Activated CD4-positive, alpha-beta T cell treated with anti-CD3 and anti-CD28 coated beads, Interleukin-2, Interleukin-6, amounts not matched to agents 100 ng/mL and 50 ng/mL, durations not matched to agents 16 hours and 8 hours (primary cell): ENCODE data around the gene HADHB.

Experiments used
- DNase-seq: peaks from one replicate; pipeline ENCODE4 v3.0.0-alpha.2; 2020

The HADHB gene

DNA sequence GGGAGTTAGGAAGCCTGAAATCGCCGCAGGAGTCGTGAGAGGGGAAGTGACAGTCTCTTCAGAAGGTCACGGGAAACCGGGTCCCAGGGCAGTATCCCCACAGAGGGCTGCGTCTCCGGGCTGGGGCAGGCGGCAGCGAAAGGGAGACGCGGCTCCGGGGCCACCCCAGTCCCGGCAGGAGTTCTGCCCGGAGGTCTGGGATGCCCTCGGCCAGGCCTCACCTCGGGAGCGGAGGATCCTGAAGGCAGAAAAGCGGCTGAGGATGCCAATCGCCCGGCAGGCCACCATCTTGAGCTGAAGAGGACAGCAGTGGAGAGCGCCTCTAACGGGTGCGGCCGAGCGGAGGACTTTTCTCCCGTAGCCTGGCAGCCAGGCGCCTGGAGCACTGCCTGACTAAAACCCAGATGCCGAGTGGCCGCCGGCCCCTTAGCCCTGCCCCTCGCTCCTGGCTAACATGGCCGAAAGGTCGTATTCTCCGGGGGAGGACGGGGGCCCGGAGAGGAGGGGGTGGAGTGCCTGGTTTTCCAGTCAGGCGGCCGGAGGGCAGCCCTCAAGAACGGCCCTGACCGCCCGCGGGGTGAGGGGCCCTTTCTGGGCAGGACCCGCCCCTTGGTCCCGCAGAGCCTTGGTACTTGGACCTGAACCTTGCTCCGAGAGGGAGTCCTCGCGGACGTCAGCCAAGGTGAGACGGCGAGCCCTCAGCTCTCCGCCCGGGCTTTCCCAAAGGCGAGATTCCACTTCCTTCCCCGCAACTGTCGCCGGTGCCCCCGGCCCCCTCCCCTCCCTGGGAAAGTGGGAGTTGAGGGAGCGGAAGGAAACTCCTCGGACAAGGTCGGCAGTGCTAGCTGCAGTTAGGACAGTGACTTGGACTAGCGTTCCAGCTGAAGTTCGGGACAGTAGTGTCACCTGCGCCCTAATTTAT is at the start of gene HADHB, which contains the start of gene HADHA:
TSS of gene HADHB (plus strand) at position 631 of the 922 bp plus-strand sequence. CDS start 9,316 bp downstream, outside the sequence.
TSS of gene HADHA (minus strand) at position 324 of the 922 bp plus-strand sequence. CDS start at position 288, 36 bp downstream.
- peak; percentile 89 for DNase-seq

DNA sequence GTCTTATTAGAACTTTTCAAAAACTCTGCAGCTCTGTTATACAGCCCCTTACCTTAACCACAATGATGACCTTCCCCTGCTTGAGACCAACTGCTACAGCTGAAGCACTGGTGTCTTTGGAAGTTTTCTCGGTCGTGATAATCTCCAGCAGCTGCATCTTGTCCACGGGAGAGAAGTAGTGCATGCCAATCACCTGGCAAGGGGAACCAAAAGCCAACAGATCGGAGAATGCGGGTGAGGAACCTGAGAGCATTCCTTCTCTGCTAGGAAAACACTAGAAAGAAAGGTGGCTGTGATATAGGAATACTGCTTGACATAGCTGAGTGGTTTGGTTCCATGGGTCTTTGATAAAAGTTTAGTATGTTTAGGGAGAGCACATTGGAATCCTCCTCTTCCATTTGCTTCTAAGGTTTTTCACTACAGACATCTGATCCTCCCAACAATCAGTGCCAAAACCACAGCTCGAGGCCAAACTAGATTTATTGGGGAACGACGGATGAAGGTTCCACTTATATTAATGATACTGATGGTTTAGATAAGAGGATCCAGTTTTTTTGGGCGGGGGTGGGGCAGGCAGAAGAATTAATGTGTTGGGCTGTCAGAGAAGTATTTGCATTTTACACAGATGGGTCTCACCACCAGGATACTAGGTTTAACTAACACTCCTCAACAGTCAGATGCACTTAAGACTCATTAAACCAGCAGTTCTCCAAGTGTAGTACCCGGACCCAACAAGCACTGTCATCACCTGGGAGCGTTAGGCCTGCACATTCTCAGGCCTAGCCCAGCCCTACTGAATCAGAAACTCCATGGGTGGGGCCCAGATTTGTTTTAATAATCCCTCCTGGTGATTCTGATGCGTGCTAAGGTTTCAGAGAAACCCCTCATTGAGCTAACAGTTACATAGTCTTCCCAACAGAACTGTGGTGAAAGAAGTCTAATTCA is 49.4 kb upstream of the HADHB start:
- DNase-seq: no peak

DNA sequence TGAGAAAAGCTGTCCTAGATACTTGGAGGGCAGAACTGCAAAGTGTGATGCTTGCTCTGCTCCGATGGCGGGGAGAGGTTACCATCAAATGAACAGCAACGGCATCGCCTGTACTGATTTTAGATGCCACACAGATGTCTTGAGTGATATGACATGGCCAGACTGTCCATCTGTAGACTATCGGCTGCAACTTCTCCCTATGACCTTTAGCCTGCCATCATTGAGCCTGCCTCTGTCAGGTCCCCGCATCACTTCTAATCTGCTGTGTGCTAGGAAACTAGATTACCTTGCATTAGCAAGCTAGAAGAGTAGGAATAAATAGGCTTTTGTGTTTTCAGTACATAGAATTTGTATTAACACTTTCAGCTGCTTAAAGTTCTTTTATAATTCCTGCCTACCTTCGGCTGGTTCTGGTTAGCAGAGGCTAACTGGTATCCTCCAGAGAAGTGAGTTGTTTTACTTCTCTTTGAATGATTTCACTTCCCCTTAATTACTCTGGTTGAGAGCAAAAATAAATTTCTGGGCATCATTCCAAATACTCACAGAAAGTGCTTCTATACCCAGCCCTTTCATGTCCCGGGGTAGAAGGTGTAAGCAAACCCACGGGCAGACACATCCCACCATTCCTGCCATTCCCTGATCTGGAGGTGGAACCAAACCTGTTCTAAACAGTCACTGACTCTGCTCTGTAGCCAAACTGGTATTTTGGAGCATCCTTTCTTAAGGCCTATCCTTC is 47.9 kb upstream of the HADHB start:
- no peak for DNase-seq

DNA sequence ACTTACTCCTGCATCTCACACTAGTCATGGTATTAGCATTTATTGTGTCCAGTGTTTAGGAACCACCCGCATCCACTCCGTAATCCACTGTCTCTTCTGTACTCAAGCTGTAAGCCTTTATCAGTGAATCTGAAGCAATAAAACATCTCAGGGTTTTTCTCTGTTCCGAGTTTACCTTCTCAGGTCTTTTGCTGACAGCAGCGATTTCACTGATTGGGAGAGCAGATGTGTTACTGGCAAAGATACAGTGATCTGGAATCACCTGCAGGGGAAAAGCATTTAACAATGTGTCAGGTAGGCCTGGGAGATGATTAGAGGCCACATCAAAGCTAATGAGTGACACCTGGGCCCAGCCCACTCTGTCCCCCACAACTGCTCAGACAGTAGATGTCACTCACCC is 47.2 kb upstream of the HADHB start:
- DNase-seq: no peak

DNA sequence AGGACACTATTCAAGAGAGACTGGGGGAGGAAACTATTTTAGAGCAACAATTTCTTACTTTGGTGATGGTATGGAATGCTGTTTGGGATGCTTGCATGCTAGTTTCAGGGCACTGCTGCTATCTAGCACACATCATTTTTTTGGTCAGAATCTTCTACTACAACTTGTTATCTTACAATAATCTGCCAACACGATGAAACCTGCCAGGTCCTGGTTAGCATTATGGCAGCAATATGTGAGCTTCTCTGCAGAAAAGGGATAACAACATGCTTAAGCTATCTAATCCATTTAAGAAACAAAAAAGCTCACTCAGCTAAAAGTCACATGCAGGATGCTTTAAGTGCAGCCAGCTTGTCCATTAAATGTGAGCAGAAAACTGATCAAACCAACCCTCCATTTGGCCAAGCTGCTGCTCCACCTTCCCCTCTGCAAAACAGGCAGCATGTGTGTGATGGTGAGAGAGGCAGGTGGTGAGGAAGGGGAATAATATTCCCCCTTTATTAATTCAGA is 41.7 kb upstream of the HADHB start:
- no peak for DNase-seq

DNA sequence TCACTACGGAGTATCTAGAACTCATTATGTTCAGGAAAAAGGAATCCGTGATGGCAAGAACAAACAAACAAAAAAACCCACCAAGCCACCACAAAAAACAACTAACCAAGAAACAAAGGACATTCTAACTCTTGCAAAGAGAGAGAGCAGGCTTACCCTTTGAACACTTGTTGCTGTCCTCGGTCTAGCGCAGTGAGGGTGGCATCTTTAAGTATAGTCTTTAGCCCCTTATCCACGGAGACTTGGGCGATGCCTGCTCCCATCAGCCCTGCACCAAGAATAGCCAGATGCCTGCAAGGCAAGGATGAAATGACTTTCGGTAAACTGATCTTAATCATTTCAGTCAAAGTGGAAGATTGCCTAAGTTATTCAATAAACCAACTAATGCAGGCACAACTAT is 40.8 kb upstream of the HADHB start:
- no peak for DNase-seq

DNA sequence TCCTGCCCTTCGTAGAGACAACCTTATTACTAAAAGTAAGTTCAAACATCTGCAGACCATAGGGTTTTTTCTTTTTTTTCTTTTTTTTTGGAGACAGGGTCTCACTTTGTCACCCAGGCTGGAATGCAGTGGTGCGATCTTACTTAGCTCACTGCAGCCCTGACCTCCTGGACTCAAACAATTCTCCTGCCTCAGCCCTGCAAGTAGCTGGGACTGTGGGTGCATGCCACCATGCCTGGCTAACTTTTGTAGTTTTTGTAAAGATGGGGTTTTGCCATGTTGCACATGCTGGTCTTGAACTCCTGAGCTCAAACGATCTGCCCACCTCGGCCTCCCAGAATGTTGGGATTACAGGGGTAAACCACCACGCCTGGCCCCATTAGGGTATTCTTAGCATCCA is 32.7 kb upstream of the HADHB start:
- no peak for DNase-seq

DNA sequence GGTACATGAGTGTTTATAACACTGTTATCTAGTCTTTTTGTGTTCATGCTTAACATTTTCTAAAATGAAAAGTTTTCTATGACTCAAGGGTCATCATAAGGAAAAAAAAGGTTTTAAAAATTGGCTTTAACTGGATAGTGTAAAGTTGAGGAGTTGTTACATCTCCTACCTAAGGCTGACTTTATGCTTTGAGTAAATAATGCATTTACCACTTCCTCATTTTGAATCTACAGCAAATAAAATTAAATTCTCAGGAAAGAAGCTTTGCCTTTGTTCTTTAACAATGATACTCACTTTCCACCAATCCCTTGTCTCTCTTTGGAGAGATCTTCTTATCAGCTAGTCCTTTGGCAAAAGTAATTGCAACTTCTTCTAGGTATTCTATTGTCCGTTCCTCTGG is 30.0 kb upstream of the HADHB start:
- DNase-seq: no peak

DNA sequence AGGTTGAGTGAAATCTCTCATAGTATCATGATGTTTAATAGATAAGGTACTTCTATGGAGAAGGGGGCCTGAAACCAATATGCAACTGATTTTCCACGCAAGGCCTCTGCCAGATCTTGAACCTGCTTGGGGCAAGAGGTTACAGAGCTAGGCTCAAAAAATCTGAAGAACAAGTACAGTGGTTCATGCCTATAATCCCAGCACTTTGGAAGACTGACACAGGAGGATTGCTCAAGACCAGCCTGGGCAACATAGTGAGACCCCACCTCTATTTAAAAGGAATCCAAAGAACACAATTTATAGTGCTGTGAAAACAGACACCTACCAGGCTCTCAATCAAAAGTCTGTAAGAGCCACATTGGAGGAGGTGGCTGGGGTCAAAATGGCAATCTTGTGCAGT is 28.9 kb upstream of the HADHB start:
- DNase-seq: no peak

DNA sequence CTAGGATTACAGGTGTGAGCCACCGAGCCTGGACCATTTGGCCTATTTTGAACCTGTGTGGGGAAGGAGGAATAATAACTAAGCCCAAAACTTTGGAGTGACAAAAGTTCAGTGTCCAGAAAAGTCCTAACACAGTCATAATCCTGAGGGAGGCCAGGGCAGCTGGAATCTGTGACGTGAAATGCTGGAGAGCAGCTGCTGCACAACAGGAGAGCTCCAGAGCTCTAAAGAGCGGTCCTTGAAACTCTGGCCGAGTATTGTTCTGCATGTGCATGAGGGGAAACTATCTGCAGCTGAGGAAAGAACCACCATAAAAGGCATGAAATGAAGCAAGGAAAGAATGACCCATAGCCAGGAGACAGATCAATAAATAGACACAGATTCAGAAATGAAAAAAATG is 28.2 kb upstream of the HADHB start:
- DNase-seq: no peak

DNA sequence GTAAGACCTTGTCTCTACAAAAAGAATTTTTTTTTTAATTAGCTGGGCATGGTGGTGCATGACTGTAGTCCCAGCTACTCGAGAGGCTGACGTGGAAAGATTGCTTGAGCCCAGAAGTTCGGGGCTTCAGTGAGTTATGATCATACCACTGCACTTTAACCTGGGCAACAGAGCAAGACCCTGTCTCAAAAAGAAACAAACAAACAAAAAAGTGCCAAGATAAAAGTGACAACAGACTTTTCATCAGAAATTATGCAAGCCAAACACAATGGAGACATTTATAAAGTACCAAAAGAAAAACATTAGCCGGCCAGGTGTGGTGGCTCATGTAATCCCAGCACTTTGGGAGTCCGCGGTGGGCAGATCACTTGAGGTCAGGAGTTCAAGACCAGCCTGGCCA is 27.0 kb upstream of the HADHB start:
- DNase-seq: no peak

DNA sequence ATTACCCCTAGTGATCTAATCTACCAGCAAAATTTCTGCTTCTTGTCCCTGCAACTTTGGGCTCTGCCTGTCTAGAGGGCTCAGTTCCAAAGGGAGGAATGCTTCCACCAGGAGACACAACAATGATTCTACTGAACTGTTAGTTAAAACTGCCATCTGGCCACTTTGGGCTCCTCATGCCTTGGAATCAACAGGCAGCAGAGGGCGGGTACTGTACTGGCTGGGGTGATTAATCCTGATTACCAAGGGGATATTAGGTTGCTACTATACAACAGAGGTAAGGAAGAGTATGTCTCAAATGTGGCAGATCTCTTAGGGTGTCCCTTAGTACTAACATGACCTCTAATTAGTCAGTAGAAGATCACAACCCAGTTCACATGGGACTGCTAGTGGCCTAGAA is 21.7 kb upstream of the HADHB start:
- no peak for DNase-seq

DNA sequence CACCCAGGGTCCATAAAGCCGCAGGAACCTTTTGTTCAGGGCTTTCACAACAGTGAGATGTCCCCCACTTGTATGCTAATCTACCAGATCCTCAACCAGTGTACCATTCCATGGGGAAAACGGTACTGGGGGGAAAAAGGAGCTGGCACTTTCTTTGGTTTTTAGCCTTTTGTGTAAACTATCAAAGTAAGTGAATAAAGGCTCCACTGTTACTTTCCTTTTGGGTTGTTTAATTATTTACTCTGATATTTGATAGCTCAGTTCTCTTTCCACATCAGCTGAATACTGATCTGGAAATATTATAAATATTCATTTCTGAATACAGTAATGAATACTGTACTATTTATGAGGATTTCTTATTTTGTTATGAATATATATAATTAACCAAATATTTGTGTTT is 20.6 kb upstream of the HADHB start:
- DNase-seq: no peak

DNA sequence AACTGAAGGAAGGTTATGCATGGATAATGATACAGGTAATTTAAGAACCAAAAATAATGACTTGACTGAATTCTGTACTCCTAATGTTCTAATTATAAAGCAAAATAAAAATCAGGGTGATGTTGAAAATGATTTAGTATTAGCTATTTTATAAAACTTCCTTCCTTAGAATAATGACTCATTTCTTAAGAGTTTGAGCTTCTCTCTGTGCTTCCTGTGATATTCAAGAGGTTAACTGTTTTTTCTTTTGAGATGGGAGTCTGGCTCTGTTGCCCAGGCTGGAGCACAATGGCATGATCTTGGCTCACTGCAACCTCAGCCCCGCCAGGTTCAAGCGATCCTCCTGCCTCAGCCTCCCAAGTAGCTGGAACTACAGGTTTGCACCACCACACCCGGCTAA is 15.1 kb upstream of the HADHB start:
- no peak for DNase-seq

DNA sequence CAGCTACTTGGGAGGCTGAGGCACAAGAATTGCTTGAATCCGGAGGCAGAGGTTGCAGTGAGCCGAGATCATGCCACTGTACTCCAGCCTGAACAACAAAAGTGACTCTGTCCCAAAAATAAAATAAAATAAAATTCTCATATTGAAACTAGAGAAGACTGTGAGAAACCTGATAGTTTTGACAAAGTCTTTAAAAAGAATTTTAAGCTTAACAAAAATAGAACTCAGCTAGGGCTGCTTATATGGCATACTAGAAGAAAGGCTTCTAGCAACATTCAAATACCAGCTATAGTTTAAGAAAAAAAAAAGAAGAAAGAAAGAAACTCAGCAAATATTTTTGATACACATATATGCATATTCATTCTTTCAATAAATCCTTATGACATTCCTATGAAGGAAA is 13.9 kb upstream of the HADHB start:
- DNase-seq: no peak

DNA sequence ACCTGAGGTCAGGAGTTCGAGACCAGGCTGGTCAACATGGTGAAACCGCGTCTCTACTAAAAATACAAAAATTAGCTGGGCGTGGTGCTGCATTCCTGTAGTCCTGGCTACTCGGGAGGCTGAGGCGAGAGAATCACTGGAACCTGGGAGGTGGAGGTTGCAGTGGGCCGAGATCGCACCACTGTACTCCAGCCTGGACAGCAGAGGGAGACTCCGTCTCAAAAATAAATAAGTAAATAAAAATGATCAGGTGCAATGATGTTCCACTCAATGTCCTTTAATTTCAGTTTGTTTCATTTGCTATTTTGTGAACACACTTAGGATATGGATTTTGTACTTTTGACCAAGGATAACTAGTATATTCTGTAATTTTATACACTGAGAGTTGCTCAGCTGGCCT is 9.7 kb upstream of the HADHB start:
- DNase-seq: no peak

DNA sequence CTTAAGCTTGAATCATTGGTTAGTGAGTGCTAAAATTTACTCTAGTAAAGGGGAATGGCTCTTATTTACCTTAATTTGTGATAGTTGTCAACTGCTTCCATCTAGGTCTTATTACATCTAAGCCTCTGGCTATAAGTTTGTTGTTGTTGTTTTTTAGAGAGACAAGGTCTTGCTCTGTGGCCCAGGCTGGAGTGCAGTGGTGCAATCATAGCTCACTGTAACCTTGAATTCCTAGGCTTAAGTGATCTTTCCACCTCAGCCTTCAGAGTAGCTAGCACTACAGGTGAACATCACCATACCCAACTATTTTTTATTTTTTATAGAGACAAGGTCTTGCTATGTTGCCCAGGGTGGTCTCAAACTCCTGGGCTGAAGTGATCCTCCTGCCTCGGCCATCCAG is 6.9 kb upstream of the HADHB start:
- DNase-seq: no peak

DNA sequence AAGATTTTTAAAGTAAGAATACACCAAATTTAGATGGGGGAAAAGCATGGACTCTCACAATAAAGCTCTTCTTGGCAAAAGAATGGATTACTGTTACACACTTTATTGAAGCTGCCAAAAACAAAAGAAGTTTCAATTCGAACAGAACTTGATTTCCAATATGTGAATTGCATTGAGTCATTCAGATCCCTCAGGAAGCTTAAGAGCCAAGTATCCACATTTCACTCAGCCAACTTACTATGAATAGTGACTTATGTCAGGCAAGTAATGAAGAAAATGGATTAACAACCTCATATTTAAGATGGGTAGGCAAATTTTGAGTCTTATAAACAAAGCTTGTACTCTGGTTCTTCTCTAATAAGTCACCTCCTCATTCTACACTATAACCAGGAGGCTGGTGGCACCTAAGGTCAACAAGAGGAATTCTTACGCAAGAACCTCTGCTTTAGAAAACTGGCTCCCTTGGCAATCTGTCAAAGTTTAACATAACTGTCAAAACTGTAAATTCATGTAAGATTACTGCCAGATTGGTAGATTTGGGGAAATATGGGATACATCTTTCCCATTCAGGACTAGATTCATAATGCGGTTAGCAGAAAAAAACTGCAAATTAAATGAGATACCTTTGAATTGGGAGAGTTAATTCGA is 6.3 kb upstream of the HADHB start:
- DNase-seq: no peak

DNA sequence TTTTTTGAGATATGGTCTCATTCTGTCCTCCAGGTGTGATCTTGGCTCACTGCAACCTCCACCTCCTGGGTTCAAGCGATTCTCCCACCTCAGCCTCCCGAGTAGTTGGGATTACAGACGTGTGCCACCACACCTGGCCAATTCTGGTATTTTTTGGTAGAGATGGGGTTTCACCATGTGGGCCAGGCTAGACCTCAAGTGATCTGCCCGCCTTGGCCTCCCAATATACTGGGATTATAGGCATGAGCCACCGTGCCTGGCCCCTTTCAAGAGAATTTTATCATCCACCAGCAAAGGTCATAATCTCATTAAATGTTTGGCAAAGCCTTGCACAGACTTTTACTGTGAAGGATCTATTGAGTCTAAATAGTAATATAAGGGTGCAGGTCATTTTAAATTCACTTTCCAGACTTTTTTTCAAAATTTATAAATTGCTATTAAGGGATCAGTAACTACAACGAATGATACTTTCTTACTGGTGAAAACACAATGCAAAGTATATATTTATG is 2.8 kb upstream of the HADHB start:
- no peak for DNase-seq

DNA sequence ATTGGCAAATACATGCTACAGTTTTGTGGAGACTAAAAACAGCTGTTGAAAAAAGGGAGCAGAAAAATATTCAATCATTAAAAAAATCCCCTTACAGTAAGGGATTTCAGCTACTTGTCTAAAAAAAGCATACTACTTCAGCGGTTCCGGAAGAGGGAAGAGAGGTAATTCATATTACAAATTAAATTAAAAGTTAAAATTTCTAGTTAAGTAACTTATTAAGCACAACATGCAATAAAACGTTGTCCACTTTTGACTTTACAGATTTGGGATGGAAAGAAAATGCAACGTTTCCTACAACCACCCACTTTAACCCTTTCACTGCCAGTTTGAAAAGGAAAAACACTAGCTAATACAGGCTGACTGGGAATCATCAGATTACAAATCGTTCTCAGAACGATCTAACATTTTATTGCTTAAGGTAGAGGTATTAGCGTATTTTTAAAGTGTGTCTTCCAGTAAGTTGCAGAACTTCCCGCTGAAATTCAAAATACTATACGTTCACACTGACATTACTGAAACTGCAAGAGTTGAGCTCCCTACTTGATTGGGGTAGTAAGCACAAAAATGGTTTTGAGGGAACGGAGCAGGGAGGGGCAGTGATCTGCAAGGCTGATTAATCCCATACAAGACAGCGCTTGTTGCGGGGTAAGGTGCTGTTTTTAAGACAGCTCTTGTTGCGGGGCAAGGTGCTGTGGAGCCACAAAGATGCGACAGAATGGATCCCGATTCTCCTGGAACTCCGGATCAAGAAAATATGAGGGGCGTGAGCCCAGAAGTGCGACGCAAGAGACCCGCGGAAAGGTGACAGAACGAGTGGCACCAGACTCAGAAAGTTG is 1.1 kb upstream of the HADHB start:
- DNase-seq: peak; percentile 31

DNA sequence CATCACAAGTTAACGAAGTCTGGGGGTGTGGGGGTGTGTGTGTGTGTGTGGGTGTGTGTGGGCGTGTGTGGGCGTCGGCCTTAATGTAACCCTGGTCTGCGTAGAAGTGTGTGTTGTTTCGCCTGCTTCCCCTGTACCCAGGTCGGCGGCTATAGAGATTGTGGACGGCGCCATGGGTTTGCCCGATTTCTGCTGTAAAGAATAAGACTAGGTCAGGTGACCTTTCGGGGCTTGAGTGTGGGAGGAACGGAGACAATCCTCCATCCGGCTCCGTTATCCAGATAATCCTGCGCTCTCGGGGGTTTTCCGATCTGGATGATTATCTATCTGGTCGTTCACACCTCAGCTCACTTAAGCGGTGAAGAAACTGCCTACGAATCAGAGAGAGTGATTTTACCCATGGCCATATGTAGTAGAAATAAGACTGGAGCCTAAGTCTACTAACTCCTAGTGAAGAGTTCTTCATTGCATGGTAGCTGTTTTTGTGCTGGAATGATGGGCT is 543 bp downstream of the HADHB start:
- peak; percentile 57 for DNase-seq
